HEK293 (cell line): ENCODE results near the gene DPP6.

ENCODE experiments used
- CTCF ChIA-PET: fragments of 350-600 bp; formaldehyde crosslinking; extraction: SDS; loops from one replicate; lab custom pipeline; 2021; ENCODE audit warnings: antibody characterized with exemption; lab: Yijun Ruan, JAX
- POLR2A ChIA-PET: fragments of 300-600 bp; formaldehyde crosslinking; extraction: SDS; loops from one replicate; lab custom pipeline; 2020; ENCODE audit warnings: antibody characterized with exemption, inconsistent platforms; lab: Yijun Ruan, JAX
- H3K27ac ChIP-seq: fragments of 200-500 bp; sonication (Bioruptor generic); 2 replicates; pipeline ENCODE4 v1.5.1; 2014; ENCODE audit warnings: low read depth, low read length, control low read depth, inconsistent platforms; ENCODE audit errors: extremely low read depth
- H3K36me3 ChIP-seq, 2 experiments: fragments of 200-500 bp in 1 of 2; sonication (Bioruptor generic) in 1 of 2; 1 replicate in 1 of 2; 2 replicates in 1 of 2; pipeline ENCODE4 v1.5.1; 2014 to 2017; ENCODE audit warnings: inconsistent platforms in 2 of 2, low read length in 2 of 2; ENCODE audit not compliant: control insufficient read depth in 2 of 2, insufficient read depth in 1 of 2
- H3K4me1 ChIP-seq: fragments of 200-500 bp; sonication (Bioruptor generic); 2 replicates; pipeline ENCODE4 v1.5.1; 2014; ENCODE audit warnings: mild to moderate bottlenecking, low read length, inconsistent platforms; ENCODE audit not compliant: control insufficient read depth, insufficient read depth
- H3K4me3 ChIP-seq: 2 replicates; pipeline ENCODE4 v1.5.1; 2011; ENCODE audit warnings: low read depth, mild to moderate bottlenecking, control low read depth, low read length, moderate library complexity
- H3K9me3 ChIP-seq: fragments of 200-500 bp; sonication (Bioruptor generic); 2 replicates; pipeline ENCODE4 v1.5.1; 2014; ENCODE audit warnings: low read depth, low read length, inconsistent platforms; ENCODE audit not compliant: control insufficient read depth, insufficient read depth
- FEZF1 ChIP-seq: fragments of 450-650 bp; formaldehyde crosslinking; IDR thresholded peaks from 2 replicates; pipeline ENCODE4 v1.5.1; 2016; ENCODE audit warnings: missing biosample characterization, missing genetic modification characterization
- HOXA7 ChIP-seq: sonication (generic); formaldehyde crosslinking; IDR thresholded peaks from 2 replicates; pipeline ENCODE4 v1.8.1; 2022; ENCODE audit warnings: missing genetic modification reagents, borderline replicate concordance
- KLF7 ChIP-seq: fragments of 450-650 bp; formaldehyde crosslinking; IDR thresholded peaks from 2 replicates; pipeline ENCODE4 v1.5.1; 2016; ENCODE audit warnings: missing biosample characterization, missing genetic modification characterization, borderline replicate concordance
- RBAK ChIP-seq: fragments of 450-650 bp; formaldehyde crosslinking; IDR thresholded peaks from 2 replicates; pipeline ENCODE4 v1.5.1; 2016; ENCODE audit warnings: missing biosample characterization, missing genetic modification characterization
- SP7 ChIP-seq: fragments of 450-650 bp; formaldehyde crosslinking; IDR thresholded peaks from 2 replicates; pipeline ENCODE4 v1.5.1; 2016; ENCODE audit warnings: missing biosample characterization, missing genetic modification characterization
- WT1 ChIP-seq: fragments of 450-650 bp; formaldehyde crosslinking; IDR thresholded peaks from 2 replicates; pipeline ENCODE4 v1.5.1; 2016; ENCODE audit warnings: missing biosample characterization, missing genetic modification characterization
- ZNF174 ChIP-seq: fragments of 450-650 bp; formaldehyde crosslinking; IDR thresholded peaks from 2 replicates; pipeline ENCODE4 v1.5.0; 2017; ENCODE audit warnings: missing biosample characterization, mild to moderate bottlenecking, missing genetic modification characterization
- ZNF184 ChIP-seq: fragments of 450-650 bp; IDR thresholded peaks from 2 replicates; pipeline ENCODE4 v1.5.1; 2018; ENCODE audit warnings: missing biosample characterization, mild to moderate bottlenecking, missing genetic modification characterization
- ZNF239 ChIP-seq: fragments of 450-650 bp; formaldehyde crosslinking; IDR thresholded peaks from 2 replicates; pipeline ENCODE4 v1.5.1; 2016; ENCODE audit warnings: missing biosample characterization, missing genetic modification characterization
- ZNF24 ChIP-seq: fragments of 450-650 bp; formaldehyde crosslinking; IDR thresholded peaks from 2 replicates; pipeline ENCODE4 v1.5.1; 2016; ENCODE audit warnings: missing biosample characterization, missing genetic modification characterization
- ZNF350 ChIP-seq: fragments of 450-650 bp; formaldehyde crosslinking; IDR thresholded peaks from 2 replicates; pipeline ENCODE4 v1.5.0; 2017; ENCODE audit warnings: missing biosample characterization, mild to moderate bottlenecking, missing genetic modification characterization
- ZNF473 ChIP-seq: fragments of 450-650 bp; formaldehyde crosslinking; IDR thresholded peaks from 2 replicates; pipeline ENCODE4 v1.5.1; 2017; ENCODE audit warnings: missing biosample characterization, missing genetic modification characterization
- ZNF514 ChIP-seq: fragments of 450-650 bp; formaldehyde crosslinking; IDR thresholded peaks from 2 replicates; pipeline ENCODE4 v1.5.1; 2016; ENCODE audit warnings: missing biosample characterization, missing genetic modification characterization
- ZNF529 ChIP-seq: fragments of 450-650 bp; formaldehyde crosslinking; IDR thresholded peaks from 2 replicates; pipeline ENCODE4 v1.5.1; 2017; ENCODE audit warnings: missing genetic modification characterization, missing biosample characterization; ENCODE audit not compliant: insufficient replicate concordance
- ZNF561 ChIP-seq: fragments of 450-650 bp; IDR thresholded peaks from 2 replicates; pipeline ENCODE4 v1.5.1; 2018; ENCODE audit warnings: missing biosample characterization, missing genetic modification characterization, borderline replicate concordance
- ZNF704 ChIP-seq: fragments of 450-650 bp; formaldehyde crosslinking; IDR thresholded peaks from 2 replicates; pipeline ENCODE4 v1.5.1; 2016; ENCODE audit warnings: missing biosample characterization, missing genetic modification characterization
- ZNF747 ChIP-seq: fragments of 450-650 bp; formaldehyde crosslinking; IDR thresholded peaks from 2 replicates; pipeline ENCODE4 v1.5.1; 2016; ENCODE audit warnings: missing biosample characterization, missing genetic modification characterization
- ZNF785 ChIP-seq: fragments of 450-650 bp; formaldehyde crosslinking; IDR thresholded peaks from 2 replicates; pipeline ENCODE4 v1.5.1; 2016; ENCODE audit warnings: missing biosample characterization, missing genetic modification characterization
- TF ChIP-seq, protein P1 (sequence below): fragments of 450-650 bp; IDR thresholded peaks from 2 replicates; pipeline ENCODE4 v1.5.1; 2018; ENCODE audit warnings: missing biosample characterization, missing genetic modification characterization

The DPP6 gene

DNA sequence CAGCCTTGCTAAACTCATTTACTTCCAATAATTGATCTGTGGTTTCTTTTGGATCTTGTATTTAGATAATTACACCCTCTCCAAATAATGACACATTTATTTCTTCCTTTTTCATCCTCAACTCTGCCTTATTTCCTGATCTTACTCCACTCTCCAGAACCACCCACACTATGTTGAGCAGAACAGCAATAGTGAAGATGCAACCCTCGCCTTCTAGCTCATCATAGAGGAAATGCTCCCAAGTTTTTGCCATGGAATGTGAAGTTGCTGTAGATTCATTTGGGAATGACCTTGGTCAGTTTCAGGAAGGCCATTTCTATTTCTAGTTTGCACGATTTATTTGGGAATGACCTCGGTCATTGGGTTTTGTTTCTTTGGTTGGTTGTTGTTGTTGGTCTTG lies 636.8 kb downstream of the DPP6 start:
- ChIA-PET CTCF (interaction anchor here (1.6 kb wide), 1 partner anchor 10 kb away, joined by 4 read pairs; no protein-coding TSS in a partner anchor), POLR2A (no interaction called here)
- no peak for TF ChIP-seq KLF7
- no peak for TF ChIP-seq ZNF747 (tag by site-specific recombination)
- no peak for TF ChIP-seq ZNF174 (tag by site-specific recombination)
- TF ChIP-seq FEZF1 (tag by site-specific recombination), result no peak
- TF ChIP-seq, protein P1, sequence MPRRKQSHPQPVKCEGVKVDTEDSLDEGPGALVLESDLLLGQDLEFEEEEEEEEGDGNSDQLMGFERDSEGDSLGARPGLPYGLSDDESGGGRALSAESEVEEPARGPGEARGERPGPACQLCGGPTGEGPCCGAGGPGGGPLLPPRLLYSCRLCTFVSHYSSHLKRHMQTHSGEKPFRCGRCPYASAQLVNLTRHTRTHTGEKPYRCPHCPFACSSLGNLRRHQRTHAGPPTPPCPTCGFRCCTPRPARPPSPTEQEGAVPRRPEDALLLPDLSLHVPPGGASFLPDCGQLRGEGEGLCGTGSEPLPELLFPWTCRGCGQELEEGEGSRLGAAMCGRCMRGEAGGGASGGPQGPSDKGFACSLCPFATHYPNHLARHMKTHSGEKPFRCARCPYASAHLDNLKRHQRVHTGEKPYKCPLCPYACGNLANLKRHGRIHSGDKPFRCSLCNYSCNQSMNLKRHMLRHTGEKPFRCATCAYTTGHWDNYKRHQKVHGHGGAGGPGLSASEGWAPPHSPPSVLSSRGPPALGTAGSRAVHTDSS, result no peak
- no peak for TF ChIP-seq ZNF529 (tag by site-specific recombination)
- TF ChIP-seq ZNF350 (tag by site-specific recombination), result no peak
- TF ChIP-seq SP7 (tag by site-specific recombination), result no peak
- no peak for TF ChIP-seq ZNF561 (tag by site-specific recombination)
- H3K36me3 ChIP-seq, result no peaks in the 10 kb centered on the region
- no peak overlapping the region for H3K4me3 ChIP-seq
- no peaks in the 10 kb centered on the region for H3K9me3 ChIP-seq
- no peak overlapping the region for H3K27ac ChIP-seq
- no peaks in the 10 kb centered on the region for H3K4me1 ChIP-seq

DNA sequence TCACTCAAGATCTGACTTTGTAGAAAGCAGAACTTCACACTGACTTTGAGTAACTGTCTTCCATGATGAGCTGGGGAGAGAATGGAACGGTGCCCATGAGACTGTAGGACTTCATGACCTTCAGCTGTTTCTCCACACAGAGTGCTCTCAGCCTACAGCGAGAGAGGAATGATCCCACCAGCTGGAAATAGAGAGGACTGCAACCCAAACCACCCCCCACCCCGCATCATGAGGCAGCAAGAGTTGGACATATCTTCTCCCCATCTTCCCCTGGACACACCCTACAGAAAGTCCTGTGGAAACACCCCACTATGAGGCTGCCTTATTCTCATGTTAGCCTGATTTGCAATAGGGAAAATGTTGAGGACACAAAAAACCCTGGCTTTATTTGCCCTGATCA lies 638.2 kb downstream of the DPP6 start:
- H3K36me3 ChIP-seq, result no peaks in the 10 kb centered on the region
- H3K4me3 ChIP-seq, result no peak overlapping the region
- no peak overlapping the region for H3K27ac ChIP-seq
- ChIA-PET POLR2A (no interaction called here), CTCF (no interaction called here)
- TF ChIP-seq ZNF785 (tag by site-specific recombination) (no peak), ZNF704 (tag by site-specific recombination) (no peak), ZNF473 (no peak), ZNF514 (tag by site-specific recombination) (no peak), RBAK (tag by site-specific recombination) (no peak), WT1 (tag by site-specific recombination) (no peak), ZNF184 (no peak), HOXA7 (no peak)
- no peaks in the 10 kb centered on the region for H3K9me3 ChIP-seq
- no peaks in the 10 kb centered on the region for H3K4me1 ChIP-seq

DNA sequence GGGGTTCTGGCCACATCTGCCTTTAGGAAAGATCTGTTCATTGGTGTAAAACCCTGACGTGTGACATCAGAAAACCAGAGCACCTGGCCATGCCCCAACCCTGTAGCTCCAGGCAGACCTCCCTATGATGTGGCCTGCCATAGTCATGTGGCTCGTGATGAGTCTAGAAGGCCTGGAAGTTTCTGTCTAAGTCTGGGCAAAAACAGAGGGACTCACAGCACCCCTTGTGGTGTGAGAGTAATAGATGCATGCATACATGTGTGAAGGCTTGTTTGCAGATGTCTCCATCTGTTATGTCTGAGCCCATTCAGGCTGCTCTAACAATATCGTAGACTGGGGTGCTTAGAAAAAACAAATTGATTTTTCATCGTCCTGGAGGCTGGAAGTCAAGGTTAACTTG lies 641.5 kb downstream of the DPP6 start:
- Histone ChIP-seq H3K4me3 (no peak overlapping the region), H3K36me3 (no peaks in the 10 kb centered on the region), H3K4me1 (no peaks in the 10 kb centered on the region), H3K9me3 (no peaks in the 10 kb centered on the region), H3K27ac (no peak overlapping the region)
- ChIA-PET POLR2A (no interaction called here), CTCF (no interaction called here)
- TF ChIP-seq ZNF239 (tag by site-specific recombination), result no peak

DNA sequence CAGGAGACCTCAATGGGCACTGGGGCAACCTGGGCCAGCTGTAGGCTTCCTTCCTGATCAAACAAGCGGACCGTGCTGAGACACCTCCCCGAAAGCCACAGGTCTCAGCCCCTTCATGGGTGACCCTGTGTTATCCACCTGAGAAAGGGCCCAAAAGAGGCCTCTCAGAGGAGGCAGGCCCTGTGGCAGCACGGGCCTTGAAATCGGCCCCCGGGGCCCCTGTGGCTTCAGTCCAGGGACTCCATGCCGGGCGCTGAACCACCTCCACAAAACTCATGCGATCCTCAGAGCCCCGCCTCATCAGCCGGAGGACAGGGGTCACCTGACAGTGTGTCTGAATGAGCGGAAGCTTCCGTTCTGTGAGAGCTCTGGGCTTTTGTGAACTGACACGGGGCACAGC lies 643.6 kb downstream of the DPP6 start:
- TF ChIP-seq ZNF24, result no peak
- no peaks in the 10 kb centered on the region for H3K4me1 ChIP-seq
- no peaks in the 10 kb centered on the region for H3K36me3 ChIP-seq
- POLR2A ChIA-PET, result no interaction called here
- H3K27ac ChIP-seq, result no peak overlapping the region
- no peaks in the 10 kb centered on the region for H3K9me3 ChIP-seq
- CTCF ChIA-PET, result no interaction called here
- H3K4me3 ChIP-seq, result no peak overlapping the region
